GM12865 (cell line): Measurements from ENCODE around the gene PDZD2.

Experiments used
- DNase-seq: peaks from one replicate; pipeline ENCODE4 v3.0.0; 2010; ENCODE audit warnings: low read depth
- H3K4me3 ChIP-seq: 2 replicates; pipeline ENCODE4 v1.5.1; 2011; ENCODE audit warnings: mild to moderate bottlenecking, low read depth, low read length, control low read depth
- CTCF ChIP-seq: IDR thresholded peaks from 2 replicates; pipeline ENCODE4 v1.5.1; 2011; ENCODE audit warnings: low read length, control low read depth, low read depth, inconsistent platforms; ENCODE audit not compliant: insufficient read depth; ENCODE audit errors: missing control alignments

PDZD2 gene

GRCh38 chr5:32047056-32047455, 408.1 kb downstream of the PDZD2 start:
- no peak for TF ChIP-seq CTCF
- no peak overlapping the region for H3K4me3 ChIP-seq
- no peak for DNase-seq

GRCh38 chr5:32051796-32052195, 412.9 kb downstream of the PDZD2 start:
- no peak for DNase-seq
- no peak for TF ChIP-seq CTCF
- H3K4me3 ChIP-seq, result no peak overlapping the region

GRCh38 chr5:32055891-32056866, 417.2 kb downstream of the PDZD2 start:
- no peak for DNase-seq
- no peak for TF ChIP-seq CTCF
- H3K4me3 ChIP-seq, result no peak overlapping the region

- H3K4me3 ChIP-seq, result no peak overlapping the region
- peak; percentile 9 for TF ChIP-seq CTCF
- no peak for DNase-seq
Observed at GRCh38 chr5:32057187-32058096, 418.5 kb downstream of the PDZD2 start.

DNA sequence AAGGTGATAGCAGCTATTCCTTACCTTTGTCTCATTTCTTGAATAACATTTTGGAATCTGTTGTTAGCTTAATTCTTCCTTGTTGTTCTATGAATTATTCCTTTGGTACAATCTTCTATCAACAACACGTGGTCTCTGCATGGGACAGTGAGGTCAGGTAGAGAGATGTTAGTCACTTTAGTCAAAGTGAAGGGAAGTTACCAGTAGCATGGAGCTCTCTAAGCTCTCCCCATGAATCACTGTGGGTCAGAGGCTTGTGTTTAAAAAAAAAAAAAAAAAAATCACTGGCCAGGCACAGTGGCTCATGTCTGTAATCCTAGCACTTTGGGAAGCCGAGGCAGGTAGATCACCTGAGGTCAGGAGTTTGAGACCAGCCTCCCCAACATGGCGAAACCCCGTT, 419.2 kb downstream of the PDZD2 start:
- DNase-seq, result no peak
- no peak overlapping the region for H3K4me3 ChIP-seq
- no peak for TF ChIP-seq CTCF

GRCh38 chr5:32058997-32059396, 420.1 kb downstream of the PDZD2 start:
- no peak for TF ChIP-seq CTCF
- DNase-seq, result no peak
- no peak overlapping the region for H3K4me3 ChIP-seq
